H1 (cell line): ENCODE results near the gene RABEP1. TPM values are rescaled to one million over a fixed set of nuclear protein-coding genes. Genes with fewer than 3 reads are reported as not detected.

Source experiments
- CTCF ChIA-PET: fragments of 300-600 bp; sonication (Branson Sonifier 250); formaldehyde crosslinking; loops from one replicate; lab custom pipeline; 2021; ENCODE audit not compliant: partially characterized antibody; lab: Charles Lee
- POLR2A ChIA-PET: fragments of 300-600 bp; sonication (Branson Sonifier 250); formaldehyde crosslinking; loops from one replicate; lab custom pipeline; 2021; ENCODE audit warnings: inconsistent platforms; ENCODE audit not compliant: partially characterized antibody; lab: Charles Lee
- DNase-seq, 2 experiments: peaks; one replicate each; pipeline versions ENCODE4 v3.0.0 to v3.0.0-alpha.2; 2010 to 2022; ENCODE audit warnings: low spot score in 2 of 2, low read depth in 1 of 2, mixed read lengths in 1 of 2
- FAIRE-seq: peaks from 2 replicates; lab custom pipeline; 2011; peaks lifted over from hg19 to GRCh38; lab: Jason Lieb, UNC
- H2AFZ ChIP-seq: 2 replicates; pipeline ENCODE4 v1.8.1; 2012; ENCODE audit warnings: low read length, inconsistent platforms
- H2AK5ac ChIP-seq: 2 replicates; pipeline ENCODE4 v1.6.1; 2013; ENCODE audit warnings: low read depth, low read length
- H2BK120ac ChIP-seq: replicated peaks from 2 replicates; pipeline ENCODE3; 2013; ENCODE audit warnings: low read depth, low read length, inconsistent platforms
- H2BK12ac ChIP-seq: 2 replicates; pipeline ENCODE4 v1.6.1; 2013; ENCODE audit warnings: low read depth, low read length
- H2BK15ac ChIP-seq: 2 replicates; pipeline ENCODE4 v1.6.1; 2013; ENCODE audit warnings: low read length
- H2BK20ac ChIP-seq: 2 replicates; pipeline ENCODE4 v1.6.1; 2013; ENCODE audit warnings: low read length
- H2BK5ac ChIP-seq: 2 replicates; pipeline ENCODE4 v1.6.1; 2013; ENCODE audit warnings: low read depth, low read length
- H3K14ac ChIP-seq: 2 replicates; pipeline ENCODE4 v1.6.1; 2013; ENCODE audit warnings: inconsistent platforms; ENCODE audit not compliant: insufficient read length
- H3K18ac ChIP-seq: 2 replicates; pipeline ENCODE4 v1.6.1; 2013; ENCODE audit warnings: low read length; ENCODE audit errors: extremely low read depth
- H3K23ac ChIP-seq: 2 replicates; pipeline ENCODE4 v1.6.1; 2013; ENCODE audit warnings: inconsistent platforms; ENCODE audit not compliant: insufficient read length
- H3K23me2 ChIP-seq: 2 replicates; pipeline ENCODE4 v1.6.1; 2013; ENCODE audit warnings: low read depth, low read length
- H3K27ac ChIP-seq: 2 replicates; pipeline ENCODE4 v1.6.1; 2011; ENCODE audit warnings: low read depth, low read length, inconsistent platforms
- H3K27me3 ChIP-seq, 4 experiments: replicated peaks in 1 of 4; 1 replicate in 1 of 4; 2 replicates in 3 of 4; pipeline versions ENCODE4 v1.6.1 to v1.8.1; 2011 to 2013; ENCODE audit warnings: low read length in 3 of 4, mild to moderate bottlenecking in 3 of 4, inconsistent platforms in 2 of 4, mixed read lengths in 2 of 4, moderate library complexity in 1 of 4; ENCODE audit not compliant: control insufficient read depth in 3 of 4, insufficient read depth in 3 of 4; ENCODE audit errors: extremely low read depth in 1 of 4
- H3K36me3 ChIP-seq, 4 experiments: 2 replicates each; pipeline versions ENCODE4 v1.6.1 to v1.8.1; 2011 to 2013; ENCODE audit warnings: mild to moderate bottlenecking in 4 of 4, low read length in 3 of 4, moderate library complexity in 2 of 4, control low read depth in 1 of 4, inconsistent platforms in 1 of 4; ENCODE audit not compliant: insufficient read depth in 4 of 4, control insufficient read depth in 2 of 4
- H3K4ac ChIP-seq: replicated peaks from 2 replicates; pipeline ENCODE3; 2013; ENCODE audit warnings: low read length, low read depth, mixed read lengths, inconsistent platforms; ENCODE audit not compliant: insufficient read length
- H3K4me1 ChIP-seq, 4 experiments: replicated peaks in 1 of 4; 1 replicate in 1 of 4; 2 replicates in 3 of 4; pipeline versions ENCODE4 v1.6.1 to v1.8.1; 2011 to 2013; ENCODE audit warnings: low read length in 3 of 4, inconsistent platforms in 2 of 4, mixed read lengths in 1 of 4; ENCODE audit not compliant: insufficient read depth in 4 of 4, control insufficient read depth in 3 of 4
- H3K4me2 ChIP-seq, 2 experiments: 2 replicates each; pipeline versions ENCODE4 v1.6.1 to v1.8.1; 2011 to 2013; ENCODE audit warnings: low read depth in 2 of 2, low read length in 2 of 2, control low read depth in 1 of 2, inconsistent platforms in 1 of 2, mild to moderate bottlenecking in 1 of 2; ENCODE audit not compliant: insufficient read depth in 1 of 2
- H3K4me3 ChIP-seq, 4 experiments: fragments of 200-600, 300-600 bp in 1 of 4; sonication (generic), shearing (Covaris generic), sonication (Bioruptor Twin) in 1 of 4; 2 replicates each; pipeline versions ENCODE4 v1.5.1 to v1.8.1; 2011 to 2016; ENCODE audit warnings: low read length in 4 of 4, low read depth in 3 of 4, control low read depth in 2 of 4, inconsistent platforms in 2 of 4, mild to moderate bottlenecking in 2 of 4, mixed read lengths in 1 of 4, moderate library complexity in 1 of 4; ENCODE audit not compliant: insufficient read depth in 2 of 4; ENCODE audit errors: extremely low read depth in 1 of 4
- H3K56ac ChIP-seq: replicated peaks from 2 replicates; pipeline ENCODE3; 2013; ENCODE audit warnings: low read depth, mild to moderate bottlenecking, mixed read lengths, low read length, inconsistent platforms; ENCODE audit not compliant: insufficient read length
- H3K79me1 ChIP-seq: 2 replicates; pipeline ENCODE4 v1.6.1; 2013; ENCODE audit warnings: low read depth, low read length, control low read depth
- H3K79me2 ChIP-seq, 2 experiments: 2 replicates each; pipeline versions ENCODE4 v1.6.1 to v1.8.1; 2012 to 2013; ENCODE audit warnings: low read length in 2 of 2, mild to moderate bottlenecking in 2 of 2, inconsistent platforms in 1 of 2; ENCODE audit not compliant: insufficient read depth in 2 of 2, control insufficient read depth in 1 of 2
- H3K9ac ChIP-seq, 4 experiments: replicated peaks in 1 of 4; 1 replicate in 1 of 4; 2 replicates in 3 of 4; pipeline versions ENCODE4 v1.6.1 to v1.8.1; 2011 to 2013; ENCODE audit warnings: low read depth in 3 of 4, low read length in 3 of 4, control low read depth in 2 of 4, mild to moderate bottlenecking in 2 of 4, moderate library complexity in 2 of 4, inconsistent platforms in 1 of 4; ENCODE audit errors: extremely low read depth in 1 of 4
- H3K9me3 ChIP-seq, 2 experiments: 2 replicates each; pipeline versions ENCODE4 v1.6.1 to v1.8.1; 2012 to 2013; ENCODE audit warnings: mild to moderate bottlenecking in 2 of 2, moderate library complexity in 2 of 2, control low read depth in 1 of 2, inconsistent platforms in 1 of 2, low read depth in 1 of 2, low read length in 1 of 2, mixed read lengths in 1 of 2; ENCODE audit not compliant: insufficient read depth in 2 of 2
- H4K20me1 ChIP-seq, 2 experiments: replicated peaks in 1 of 2; 2 replicates each; pipeline versions ENCODE3 to v1.8.1; 2011 to 2013; ENCODE audit warnings: inconsistent platforms in 2 of 2, low read length in 2 of 2, mild to moderate bottlenecking in 1 of 2; ENCODE audit not compliant: insufficient read depth in 2 of 2, control insufficient read depth in 1 of 2
- H4K5ac ChIP-seq: 2 replicates; pipeline ENCODE4 v1.6.1; 2013; ENCODE audit warnings: low read length, low read depth, mixed read lengths, inconsistent platforms; ENCODE audit not compliant: insufficient read length
- H4K8ac ChIP-seq: 2 replicates; pipeline ENCODE4 v1.8.0; 2013; ENCODE audit warnings: mild to moderate bottlenecking, moderate library complexity, low read length, inconsistent platforms; ENCODE audit not compliant: insufficient read depth; ENCODE audit errors: extremely low read depth
- H4K91ac ChIP-seq: replicated peaks from 2 replicates; pipeline ENCODE3; 2013; ENCODE audit warnings: low read length, mixed read lengths, inconsistent platforms; ENCODE audit not compliant: insufficient read length
- CHD2 ChIP-seq: IDR thresholded peaks from 2 replicates; pipeline ENCODE4 v1.6.1; 2012; ENCODE audit warnings: low read length, improper control_type of control experiment
- CTBP2 ChIP-seq: IDR thresholded peaks from 2 replicates; pipeline ENCODE4 v1.7.0; 2011; ENCODE audit warnings: borderline replicate concordance, mild to moderate bottlenecking, moderate library complexity, mixed read lengths, low read length; ENCODE audit not compliant: insufficient read depth, insufficient read length
- GTF2F1 ChIP-seq: IDR thresholded peaks from 2 replicates; pipeline ENCODE4 v1.6.1; 2012; ENCODE audit warnings: low read depth, low read length, improper control_type of control experiment, borderline replicate concordance
- MAFK ChIP-seq: IDR thresholded peaks from 2 replicates; pipeline ENCODE4 v1.6.1; 2012; ENCODE audit warnings: low read depth, mild to moderate bottlenecking, improper control_type of control experiment, low read length
- NRF1 ChIP-seq: IDR thresholded peaks from 2 replicates; pipeline ENCODE4 v1.6.1; 2011; ENCODE audit warnings: mild to moderate bottlenecking, low read depth, low read length, improper control_type of control experiment
- RXRA ChIP-seq: IDR thresholded peaks from 2 replicates; pipeline ENCODE4 v1.6.1; 2011; ENCODE audit warnings: low read depth, mild to moderate bottlenecking, low read length, moderate library complexity; ENCODE audit not compliant: insufficient read depth
- SIX5 ChIP-seq: IDR thresholded peaks from 2 replicates; pipeline ENCODE4 v1.6.1; 2011; ENCODE audit warnings: mild to moderate bottlenecking, low read depth, low read length
- SUZ12 ChIP-seq: fragments of 200-600 bp; sonication (generic); IDR thresholded peaks from 2 replicates; pipeline ENCODE4 v1.6.1; 2012; ENCODE audit warnings: mild to moderate bottlenecking, inconsistent platforms, low read length, moderate library complexity, mixed read lengths
- TBP ChIP-seq: IDR thresholded peaks from 2 replicates; pipeline ENCODE4 v1.6.1; 2011; ENCODE audit warnings: low read depth, low read length, improper control_type of control experiment
- TCF12 ChIP-seq: IDR thresholded peaks from 2 replicates; pipeline ENCODE4 v1.6.1; 2011; ENCODE audit warnings: low read depth, mild to moderate bottlenecking, low read length
- WGBS, 2 experiments: shearing (Covaris generic) in 1 of 2; methylation state at CpG; one replicate each; pipeline versions ENCODE4 v1.1.6 to v1.1.7; 2013 to 2015; ENCODE audit warnings: low lambda C conversion rate in 2 of 2, mixed read lengths in 2 of 2, inconsistent platforms in 1 of 2, low coverage in 1 of 2, missing lambda C conversion rate in 1 of 2; ENCODE audit not compliant: insufficient replicate concordance in 2 of 2, insufficient coverage in 1 of 2, insufficient read length in 1 of 2; ENCODE audit errors: extremely low coverage in 1 of 2, missing lambda C conversion rate in 1 of 2; 5-methylcytosine and 5-hydroxymethylcytosine counted together
- polyA plus RNA-seq, 7 experiments: library from polyadenylated mRNA; depleted of rRNA in 3 of 7; stranded (reverse) in 5 of 7; unstranded in 2 of 7; fragments of >200 nt in 5 of 7; fragments of 200-250 nt in 2 of 7; gene quantifications; 1 replicate in 5 of 7; 2 replicates in 1 of 7; 4 replicates in 1 of 7; pipeline versions ENCODE4 v1.2.1 to v1.2.3, GENCODE V29; 2011 to 2013; ENCODE audit warnings: missing spikeins in 2 of 7, mixed read lengths in 2 of 7
- total RNA-seq: library from RNA; stranded (reverse); fragmentation: NEBNext Ultra II Directional; extraction: Animal tissue kit (Norgen Biotek cat#: 25700); gene quantifications from 2 replicates; pipeline ENCODE4 v1.2.1, GENCODE V29; 2021

Gene RABEP1
- total and polyA plus RNA-seq, 2 of the 8 experiments (the other 6 are each of a cell fraction or from before 2014, with no cell fraction given): 8.5 to 52.3 TPM

- Histone ChIP-seq H3K4me2 (no peak overlapping the region), H3K36me3 (peaks cover 25 to 59% (median 48%) of the 10 kb centered on the region in 4 experiments)
- no peak for FAIRE-seq
Observed at GRCh38 chr17:5422505-5422904, 140.4 kb downstream of the RABEP1 start.

More at GRCh38 chr17:5422505-5422904, 140.4 kb downstream of the RABEP1 start:
- H2BK120ac ChIP-seq: no peak overlapping the region
- no peak overlapping the region for H3K4ac ChIP-seq
- CTCF ChIA-PET: interaction anchor here (0.9 to 3.4 kb wide), 2 partner anchors 8 to 17 kb away, joined by 3 to 13 read pairs; partner anchors contain the start of gene C1QBP
- H3K4me1 ChIP-seq: peaks cover 0 to 4% (median 2%) of the 10 kb centered on the region in 4 experiments; a peak in 3 of 7 replicates
- no peak overlapping the region for H3K18ac ChIP-seq
- H4K5ac ChIP-seq: no peak overlapping the region
- no peak overlapping the region for H2BK15ac ChIP-seq
- H2AK5ac ChIP-seq: no peak overlapping the region
- WGBS, 2 experiments: 97% methylated on average over 2 of the region's 2 CpGs; no CpG with 5 or more reads in 1 of the 2 experiments
- H3K4me3 ChIP-seq: no peak overlapping the region
- peaks cover 3 to 4% of the 10 kb centered on the region in 2 experiments for H4K20me1 ChIP-seq
- H4K8ac ChIP-seq: no peak overlapping the region
- H3K23me2 ChIP-seq: peaks cover 5% of the 10 kb centered on the region
- no peaks in the 10 kb centered on the region for H3K27me3 ChIP-seq
- no peak overlapping the region for H2AFZ ChIP-seq
- no peak for TF ChIP-seq SUZ12
- TF ChIP-seq CHD2: no peak
- no peak for TF ChIP-seq TCF12
- no peak for TF ChIP-seq NRF1
- no peak for TF ChIP-seq RXRA
- TF ChIP-seq MAFK: no peak
- no peak for TF ChIP-seq TBP
- no peak for TF ChIP-seq GTF2F1
- TF ChIP-seq SIX5: no peak
- no peak for TF ChIP-seq CTBP2
- TF ChIP-seq, all 59 proteins: peak for 0
- no peak overlapping the region for H3K14ac ChIP-seq
- peaks cover 9% of the 10 kb centered on the region; the same call in 1 of the 2 replicates for H3K79me1 ChIP-seq
- H3K9ac ChIP-seq: no peak overlapping the region
- H3K9me3 ChIP-seq: no peaks in the 10 kb centered on the region
- no peak for DNase-seq
- no peak overlapping the region for H3K23ac ChIP-seq
- no peak overlapping the region for H4K91ac ChIP-seq
- no peak overlapping the region for H3K56ac ChIP-seq
- peaks cover 20 to 49% of the 10 kb centered on the region in 2 experiments for H3K79me2 ChIP-seq
- H2BK5ac ChIP-seq: no peak overlapping the region
- H3K27ac ChIP-seq: no peak overlapping the region
- no peak overlapping the region for H2BK20ac ChIP-seq
- no peak overlapping the region for H2BK12ac ChIP-seq
- POLR2A ChIA-PET: interaction anchor here (0.5 to 13.1 kb wide), 4 partner anchors 19 to 81 kb away, joined by 3 to 228 read pairs (median 4); partner anchors contain the start of gene C1QBP
